CD4-positive, alpha-beta T cell (primary cell): ENCODE results near the gene UBL4B. TPM values are rescaled to one million over a fixed set of nuclear protein-coding genes. Genes with fewer than 3 reads are reported as not detected.

ENCODE experiments used
- ATAC-seq: fragments of 200-7000 bp; cut with Tn5 transposase; one replicate; pipeline ENCODE4 v1.10.0; 2022; ENCODE audit warnings: mild to moderate bottlenecking; ENCODE audit not compliant: poor library complexity
- CTCF ChIA-PET: fragments of 350-600 bp; sonication (Branson Sonifier 250); formaldehyde crosslinking; loops from one replicate; lab custom pipeline; 2021; ENCODE audit warnings: antibody characterized with exemption, inconsistent platforms; lab: Charles Lee
- POLR2A ChIA-PET: fragments of 350-600 bp; sonication (Branson Sonifier 250); formaldehyde crosslinking; loops from one replicate; lab custom pipeline; 2021; ENCODE audit warnings: antibody characterized with exemption, inconsistent platforms; lab: Charles Lee
- DNase-seq, 14 experiments: peaks; one replicate each; pipeline ENCODE4 v3.0.0-alpha.2; 2013 to 2020; ENCODE audit warnings: mixed read lengths in 2 of 14
- H3K27ac ChIP-seq, 2 donors: one replicate each; pipeline versions ENCODE4 v1.5.1 to v1.7.0; 2013; ENCODE audit warnings: low read length in 2 of 2, low read depth in 1 of 2, mild to moderate bottlenecking in 1 of 2
- H3K27me3 ChIP-seq, 2 experiments: 1 replicate in 1 of 2; 2 replicates in 1 of 2; pipeline versions ENCODE4 v1.6.1 to v1.7.0; 2013; ENCODE audit warnings: low read length in 2 of 2, control low read depth in 1 of 2, mild to moderate bottlenecking in 1 of 2, moderate library complexity in 1 of 2; ENCODE audit not compliant: insufficient read depth in 2 of 2, control insufficient read depth in 1 of 2
- H3K36me3 ChIP-seq: one replicate; pipeline ENCODE4 v1.6.1; 2013; ENCODE audit warnings: low read length, control low read depth; ENCODE audit not compliant: insufficient read depth
- H3K4me1 ChIP-seq: one replicate; pipeline ENCODE4 v1.6.1; 2013; ENCODE audit warnings: low read length, control low read depth; ENCODE audit not compliant: insufficient read depth
- H3K4me3 ChIP-seq: one replicate; pipeline ENCODE4 v1.5.1; 2013; ENCODE audit warnings: mild to moderate bottlenecking, low read length, moderate library complexity
- H3K9me3 ChIP-seq, 2 experiments: 1 replicate in 1 of 2; 2 replicates in 1 of 2; pipeline versions ENCODE4 v1.6.1 to v1.7.0; 2013; ENCODE audit warnings: low read length in 2 of 2, mild to moderate bottlenecking in 2 of 2, control low read depth in 1 of 2, moderate library complexity in 1 of 2; ENCODE audit not compliant: control insufficient read depth in 1 of 2, insufficient read depth in 1 of 2
- H3K27ac Mint-ChIP-seq: one replicate; pipeline ENCODE4 v1.8.0; 2020; ENCODE audit warnings: mixed read lengths
- H3K27me3 Mint-ChIP-seq: one replicate; pipeline ENCODE4 v1.8.0; 2021; ENCODE audit warnings: mixed read lengths
- H3K36me3 Mint-ChIP-seq: one replicate; pipeline ENCODE4 v1.8.0; 2021; ENCODE audit warnings: low read depth, mixed read lengths
- H3K4me1 Mint-ChIP-seq: one replicate; pipeline ENCODE4 v1.8.0; 2021; ENCODE audit warnings: low read depth, mixed read lengths
- H3K4me3 Mint-ChIP-seq: one replicate; pipeline ENCODE4 v1.8.0; 2020; ENCODE audit warnings: mild to moderate bottlenecking, mixed read lengths
- H3K9me3 Mint-ChIP-seq: one replicate; pipeline ENCODE4 v1.8.0; 2020; ENCODE audit warnings: mixed read lengths
- CTCF ChIP-seq: fragments of 200-600 bp; IDR thresholded peaks from one replicate; pipeline ENCODE4 v1.8.0; 2022; ENCODE audit warnings: antibody characterized with exemption, mild to moderate bottlenecking
- intact Hi-C, 2 experiments: fragments of 100-400 bp; cut with DNase I in 1 of 2; cut with micrococcal nuclease in 1 of 2; formaldehyde crosslinking; loops; one replicate each; pipeline versions ENCODE4 v1.15.1 to v1.9.0; 2023 to 2025; cut with DNase I, micrococcal nuclease
- total RNA-seq, 174 experiments: library from RNA in 2 of 174; stranded (reverse) in 2 of 174; gene quantifications; one replicate each; pipeline ENCODE4 v1.2.3 and lab custom pipeline; 2021 to 2026

UBL4B gene
- total RNA-seq, 2 experiments from 2014 or later = not detected

DNA sequence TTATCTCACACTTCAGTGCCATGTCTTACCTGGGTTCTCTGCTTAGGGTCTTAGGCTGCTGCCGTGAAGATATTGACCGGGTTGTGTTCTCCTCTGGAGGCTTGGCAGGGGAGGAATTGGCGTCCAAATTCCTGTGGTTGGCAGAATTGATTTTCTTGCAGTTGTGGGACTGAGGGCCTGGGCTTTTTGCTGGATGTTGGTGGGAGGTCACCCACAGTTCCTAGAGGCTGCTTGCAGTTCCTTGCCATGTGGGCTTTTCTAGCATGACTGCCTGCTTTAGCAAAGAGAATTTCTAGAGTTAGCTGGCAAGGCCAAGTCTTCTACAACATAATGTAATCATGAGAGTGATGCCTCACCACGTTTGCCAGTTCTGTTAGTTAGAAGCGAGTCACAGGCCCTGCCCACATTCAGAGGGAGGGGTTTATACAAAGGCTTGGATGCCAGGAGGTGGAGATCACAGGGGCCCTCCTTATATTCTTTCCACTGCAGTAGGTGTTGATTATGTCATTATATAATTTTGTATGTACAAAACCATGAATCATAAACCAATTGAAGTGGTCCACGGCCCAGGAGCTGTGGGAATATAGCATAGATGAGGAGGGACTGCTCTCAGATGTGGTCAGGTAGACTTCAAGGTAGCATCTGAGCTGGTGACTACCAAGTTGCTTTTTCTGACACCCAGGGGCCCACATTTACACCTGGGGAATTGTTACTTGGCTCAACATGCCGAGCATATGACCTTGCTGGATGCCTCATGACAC lies 6.6 kb downstream of the UBL4B start:
- no peak for ATAC-seq
- intact Hi-C loops = no loop called here
- H3K4me1 ChIP-seq = no peaks in the 10 kb centered on the region
- H3K9me3 ChIP-seq = peaks cover 0 to 5% of the 10 kb centered on the region in 2 experiments
- no peak overlapping the region for H3K27ac ChIP-seq
- no peaks in the 10 kb centered on the region for H3K36me3 ChIP-seq
- Mint-ChIP-seq H3K36me3 (no peaks in the 10 kb centered on the region), H3K27me3 (peaks cover 16% of the 10 kb centered on the region), H3K9me3 (peaks cover 3% of the 10 kb centered on the region), H3K27ac (no peak overlapping the region), H3K4me3 (no peak overlapping the region), H3K4me1 (peaks cover 4% of the 10 kb centered on the region)
- H3K27me3 ChIP-seq = peaks cover 6 to 13% of the 10 kb centered on the region in 2 experiments
- TF ChIP-seq CTCF = no peak
- ChIA-PET POLR2A (no interaction called here), CTCF (no interaction called here)
- no peak overlapping the region for H3K4me3 ChIP-seq
- DNase-seq = no peak

DNA sequence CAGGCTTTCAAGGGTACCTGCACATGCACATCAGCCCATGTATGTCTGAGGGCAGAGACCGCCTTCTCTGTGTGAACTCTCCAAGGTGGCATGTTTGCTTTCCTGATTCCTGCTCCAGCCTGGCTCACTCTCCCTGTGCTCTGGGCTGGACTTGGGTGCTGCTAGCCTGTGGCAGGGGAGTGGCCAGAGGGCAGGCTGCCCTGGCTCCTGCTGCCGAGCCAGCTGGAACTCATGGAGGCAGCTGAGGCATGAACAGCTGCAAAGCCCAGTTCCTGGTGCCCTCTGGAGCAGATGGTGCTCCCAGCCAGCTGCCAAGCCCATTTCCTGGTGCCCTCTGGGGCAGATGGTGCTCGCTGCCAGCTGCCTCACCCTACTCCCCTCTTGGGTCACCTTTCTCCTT lies 7.6 kb downstream of the UBL4B start:
- H3K9me3 Mint-ChIP-seq = peaks cover 3% of the 10 kb centered on the region
- Histone ChIP-seq H3K4me3 (no peak overlapping the region), H3K36me3 (no peaks in the 10 kb centered on the region), H3K27ac (no peak overlapping the region), H3K27me3 (peaks cover 10 to 13% of the 10 kb centered on the region in 2 experiments), H3K4me1 (no peaks in the 10 kb centered on the region), H3K9me3 (peaks cover 0 to 5% of the 10 kb centered on the region in 2 experiments)
- no peaks in the 10 kb centered on the region for H3K36me3 Mint-ChIP-seq
- H3K27ac Mint-ChIP-seq = no peak overlapping the region
- no peak for TF ChIP-seq CTCF
- no peak for DNase-seq
- POLR2A ChIA-PET = no interaction called here
- intact Hi-C loops = no loop called here
- ATAC-seq = no peak
- CTCF ChIA-PET = no interaction called here
- peaks cover 24% of the 10 kb centered on the region for H3K27me3 Mint-ChIP-seq
- peaks cover 4% of the 10 kb centered on the region for H3K4me1 Mint-ChIP-seq
- H3K4me3 Mint-ChIP-seq = no peak overlapping the region

DNA sequence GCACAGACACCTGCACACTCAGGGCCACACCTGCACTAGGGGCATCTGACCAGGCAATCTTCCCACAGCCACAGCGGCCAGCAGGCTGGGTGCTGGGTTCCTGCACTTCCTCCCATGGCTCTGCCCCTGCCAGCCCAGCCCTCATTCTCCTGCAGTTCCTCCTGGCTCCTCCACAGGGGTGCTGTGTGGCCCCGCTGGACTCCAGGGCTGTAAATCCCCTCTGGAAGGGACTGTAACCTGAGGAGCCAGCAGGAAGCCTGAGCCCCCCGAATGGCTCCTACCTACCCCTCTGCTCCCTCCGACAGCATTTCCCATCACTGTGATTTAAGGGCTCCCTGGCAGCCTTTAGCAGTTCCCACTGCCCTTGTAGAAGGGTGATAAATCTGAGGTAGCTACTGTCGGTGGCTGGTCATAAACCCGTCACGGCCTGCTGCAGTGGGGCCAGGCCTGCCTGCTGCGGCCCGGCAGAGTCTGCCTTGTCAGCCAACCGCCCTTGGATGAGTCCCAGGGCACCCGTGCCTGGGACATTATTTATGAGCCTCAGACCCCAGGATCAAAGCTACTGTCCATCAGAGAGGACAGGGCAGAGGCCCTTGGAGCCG lies 8.8 kb downstream of the UBL4B start:
- DNase-seq = no peak
- CTCF ChIA-PET = no interaction called here

More for the DNA sequence above, 8.8 kb downstream of the UBL4B start:
- no peak for ATAC-seq
- POLR2A ChIA-PET = no interaction called here
- Mint-ChIP-seq H3K4me3 (no peak overlapping the region), H3K36me3 (no peaks in the 10 kb centered on the region), H3K9me3 (peaks cover 6% of the 10 kb centered on the region), H3K27me3 (peaks cover 22% of the 10 kb centered on the region), H3K27ac (no peak overlapping the region), H3K4me1 (peaks cover 4% of the 10 kb centered on the region)
- H3K27me3 ChIP-seq = peaks cover 13 to 16% of the 10 kb centered on the region in 2 experiments
- no peak overlapping the region for H3K27ac ChIP-seq
- no peaks in the 10 kb centered on the region for H3K4me1 ChIP-seq
- H3K4me3 ChIP-seq = no peak overlapping the region
- intact Hi-C loops = no loop called here
- no peaks in the 10 kb centered on the region for H3K36me3 ChIP-seq
- H3K9me3 ChIP-seq = peaks cover 0 to 5% of the 10 kb centered on the region in 2 experiments
- TF ChIP-seq CTCF = no peak
